Progenitor cell of endocrine pancreas (in vitro differentiated cells): ENCODE data around the gene FABP6. TPM values are rescaled to one million over a fixed set of nuclear protein-coding genes. Genes with fewer than 3 reads are reported as not detected.
"Not testable (repeated sequence)": the region's sequence is repeated elsewhere in the genome, so short reads cannot be mapped to it uniquely, and the experiment has no call there.

Experiments
- DNase-seq: peaks from one replicate; pipeline ENCODE4 v3.0.0; 2021; ENCODE audit warnings: low spot score; ENCODE audit not compliant: unreplicated experiment
- H3K27ac Mint-ChIP-seq: 2 replicates; pipeline ENCODE4 v1.8.0; 2021; ENCODE audit warnings: mild to moderate bottlenecking, moderate library complexity, mixed read lengths
- H3K27me3 Mint-ChIP-seq: 2 replicates; pipeline ENCODE4 v1.8.0; 2021; ENCODE audit warnings: mixed read lengths
- H3K36me3 Mint-ChIP-seq: 2 replicates; pipeline ENCODE4 v1.8.0; 2022; ENCODE audit warnings: mixed read lengths; ENCODE audit not compliant: insufficient read depth
- H3K4me1 Mint-ChIP-seq: 2 replicates; pipeline ENCODE4 v1.8.0; 2021; ENCODE audit warnings: low read depth, mixed read lengths
- H3K4me3 Mint-ChIP-seq: 2 replicates; pipeline ENCODE4 v1.8.0; 2021; ENCODE audit warnings: low read depth, mild to moderate bottlenecking, moderate library complexity, mixed read lengths
- H3K9me3 Mint-ChIP-seq: 2 replicates; pipeline ENCODE4 v1.8.0; 2021; ENCODE audit warnings: low read depth, mixed read lengths
- CTCF ChIP-seq: fragments of 200-600 bp; sonication (generic); IDR thresholded peaks from one replicate; pipeline ENCODE4 v1.5.0; 2021; ENCODE audit warnings: antibody characterized with exemption, mild to moderate bottlenecking; ENCODE audit not compliant: unreplicated experiment
- total RNA-seq: library from RNA; stranded (reverse); gene quantifications from 2 replicates; pipeline ENCODE4 v1.2.1, GENCODE V29; 2021

The FABP6 gene
- total RNA-seq, 1 donor from 2014 or later, result 0.55 TPM

- DNase-seq, result no peak
- H3K4me3 Mint-ChIP-seq, result no peak overlapping the region
Observed at GRCh38 chr5:160235731-160236130, 6.4 kb downstream of the FABP6 start.

GRCh38 chr5:160237571-160238093 is 8.3 kb downstream of the FABP6 start:
- H3K36me3 Mint-ChIP-seq, result no peaks in the 10 kb centered on the region
- no peaks in the 10 kb centered on the region for H3K27me3 Mint-ChIP-seq
- no peak for DNase-seq
- no peak overlapping the region for H3K4me3 Mint-ChIP-seq
- no peak overlapping the region for H3K27ac Mint-ChIP-seq
- no peaks in the 10 kb centered on the region for H3K9me3 Mint-ChIP-seq
- TF ChIP-seq CTCF, result no peak
- H3K4me1 Mint-ChIP-seq, result peaks cover 6% of the 10 kb centered on the region

More at GRCh38 chr5:160235731-160236130, 6.4 kb downstream of the FABP6 start:
- Mint-ChIP-seq H3K27ac (peak overlapping the region; percentile 22), H3K36me3 (no peaks in the 10 kb centered on the region), H3K27me3 (no peaks in the 10 kb centered on the region), H3K9me3 (no peaks in the 10 kb centered on the region), H3K4me1 (peaks cover 6% of the 10 kb centered on the region)
- no peak for TF ChIP-seq CTCF

- no peak for DNase-seq
- TF ChIP-seq CTCF, result no peak
Observed at GRCh38 chr5:160240350-160240749, 11.0 kb downstream of the FABP6 start.

GRCh38 chr5:160242145-160242544 is 12.8 kb downstream of the FABP6 start:
- H3K4me1 Mint-ChIP-seq, result peaks cover 6% of the 10 kb centered on the region
- no peak overlapping the region for H3K4me3 Mint-ChIP-seq
- H3K27me3 Mint-ChIP-seq, result no peaks in the 10 kb centered on the region
- no peak for DNase-seq
- H3K9me3 Mint-ChIP-seq, result no peaks in the 10 kb centered on the region
- H3K36me3 Mint-ChIP-seq, result no peaks in the 10 kb centered on the region
- no peak for TF ChIP-seq CTCF
- H3K27ac Mint-ChIP-seq, result no peak overlapping the region

More at GRCh38 chr5:160240350-160240749, 11.0 kb downstream of the FABP6 start:
- Mint-ChIP-seq H3K4me3 (no peak overlapping the region), H3K27me3 (no peaks in the 10 kb centered on the region), H3K4me1 (peaks cover 6% of the 10 kb centered on the region), H3K27ac (peak overlapping the region; percentile 61), H3K36me3 (no peaks in the 10 kb centered on the region), H3K9me3 (no peaks in the 10 kb centered on the region)

- Mint-ChIP-seq H3K27ac (peak overlapping the region; percentile 69), H3K4me3 (no peak overlapping the region), H3K27me3 (no peaks in the 10 kb centered on the region), H3K4me1 (peaks cover under 1% of the 10 kb centered on the region), H3K36me3 (no peaks in the 10 kb centered on the region), H3K9me3 (no peaks in the 10 kb centered on the region)
- DNase-seq, result no peak
- TF ChIP-seq CTCF, result no peak
Observed at GRCh38 chr5:160245506-160246086, 16.3 kb downstream of the FABP6 start.

GRCh38 chr5:160249570-160249969 is 20.3 kb downstream of the FABP6 start:
- H3K27ac Mint-ChIP-seq, H3K9me3 Mint-ChIP-seq, H3K4me1 Mint-ChIP-seq, H3K27me3 Mint-ChIP-seq, DNase-seq, H3K4me3 Mint-ChIP-seq: not testable (repeated sequence)
- H3K36me3 Mint-ChIP-seq, result peaks cover 13% of the 10 kb centered on the region
